GM12873 (cell line): Measurements from ENCODE around the gene CASP10.

ENCODE experiments used
- TF ChIP-seq, protein P1 (sequence below): IDR thresholded peaks from 2 replicates; pipeline ENCODE4 v1.5.1; 2012; ENCODE audit warnings: low read depth, mild to moderate bottlenecking, moderate library complexity, low read length, control low read depth; ENCODE audit not compliant: insufficient read depth; ENCODE audit errors: missing control alignments

Gene CASP10

DNA sequence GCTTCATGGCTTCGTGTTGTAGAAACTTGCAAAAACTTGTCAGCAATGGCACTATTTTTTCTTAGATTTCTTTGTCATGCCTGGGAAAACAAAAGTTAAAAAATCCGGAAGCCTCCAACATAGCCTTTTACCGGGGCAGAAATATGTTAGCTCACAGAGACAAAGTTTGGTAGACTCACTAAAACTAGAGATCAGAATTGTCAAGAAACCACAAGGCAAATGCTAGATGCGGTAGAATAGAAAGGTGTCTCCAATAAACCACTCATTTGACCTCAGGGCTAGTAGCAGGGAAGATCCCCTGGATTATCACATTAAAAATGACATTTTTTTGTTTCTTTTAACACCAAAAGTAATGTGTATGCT lies 405 bp downstream of the CASP10 start:
- TF ChIP-seq, protein P1, sequence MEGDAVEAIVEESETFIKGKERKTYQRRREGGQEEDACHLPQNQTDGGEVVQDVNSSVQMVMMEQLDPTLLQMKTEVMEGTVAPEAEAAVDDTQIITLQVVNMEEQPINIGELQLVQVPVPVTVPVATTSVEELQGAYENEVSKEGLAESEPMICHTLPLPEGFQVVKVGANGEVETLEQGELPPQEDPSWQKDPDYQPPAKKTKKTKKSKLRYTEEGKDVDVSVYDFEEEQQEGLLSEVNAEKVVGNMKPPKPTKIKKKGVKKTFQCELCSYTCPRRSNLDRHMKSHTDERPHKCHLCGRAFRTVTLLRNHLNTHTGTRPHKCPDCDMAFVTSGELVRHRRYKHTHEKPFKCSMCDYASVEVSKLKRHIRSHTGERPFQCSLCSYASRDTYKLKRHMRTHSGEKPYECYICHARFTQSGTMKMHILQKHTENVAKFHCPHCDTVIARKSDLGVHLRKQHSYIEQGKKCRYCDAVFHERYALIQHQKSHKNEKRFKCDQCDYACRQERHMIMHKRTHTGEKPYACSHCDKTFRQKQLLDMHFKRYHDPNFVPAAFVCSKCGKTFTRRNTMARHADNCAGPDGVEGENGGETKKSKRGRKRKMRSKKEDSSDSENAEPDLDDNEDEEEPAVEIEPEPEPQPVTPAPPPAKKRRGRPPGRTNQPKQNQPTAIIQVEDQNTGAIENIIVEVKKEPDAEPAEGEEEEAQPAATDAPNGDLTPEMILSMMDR = no peak

- TF ChIP-seq, protein P1 = no peak
Measured at GRCh38 chr2:201185863-201186262, 2.9 kb downstream of the CASP10 start.

GRCh38 chr2:201186982-201187381 lies 4.0 kb downstream of the CASP10 start:
- TF ChIP-seq, protein P1 = no peak

- TF ChIP-seq, protein P1 = no peak
Measured at GRCh38 chr2:201188449-201188848, 5.5 kb downstream of the CASP10 start.

DNA sequence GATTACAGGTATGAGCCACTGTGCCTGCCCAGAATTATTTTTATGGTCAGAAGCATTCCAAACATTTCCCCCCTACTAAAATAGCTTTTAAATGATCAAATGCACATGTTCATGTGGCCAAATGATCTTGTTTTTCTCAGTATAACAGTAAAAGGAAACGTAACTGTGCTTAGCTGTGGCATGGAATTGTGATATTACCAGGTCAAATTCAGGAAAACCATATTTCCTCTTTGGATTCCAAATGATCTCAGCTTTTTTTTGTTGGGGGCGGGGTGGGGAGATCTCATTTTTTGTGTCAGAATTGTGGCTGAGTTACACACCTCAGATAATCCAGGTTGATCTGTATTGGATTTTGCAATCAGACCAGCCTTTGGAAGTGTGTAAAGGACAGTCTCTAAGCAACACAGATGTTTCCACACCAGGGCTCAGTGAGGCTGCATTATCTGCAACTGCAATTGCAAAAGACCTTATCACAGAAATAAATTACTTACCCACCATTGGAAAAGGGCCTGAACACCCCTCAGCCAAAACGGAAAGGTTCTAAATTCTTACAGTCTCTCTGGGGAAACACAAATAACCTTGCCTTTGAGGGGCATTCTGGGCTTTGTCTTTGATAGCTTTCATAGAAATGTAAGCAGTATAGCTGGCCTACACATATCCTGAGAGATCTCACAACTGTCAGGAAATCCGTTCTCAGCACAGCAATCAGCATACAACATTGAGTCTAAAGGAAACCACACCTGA lies 8.4 kb downstream of the CASP10 start:
- TF ChIP-seq, protein P1 = no peak

GRCh38 chr2:201194097-201194496 lies 11.2 kb downstream of the CASP10 start:
- TF ChIP-seq, protein P1 = no peak

DNA sequence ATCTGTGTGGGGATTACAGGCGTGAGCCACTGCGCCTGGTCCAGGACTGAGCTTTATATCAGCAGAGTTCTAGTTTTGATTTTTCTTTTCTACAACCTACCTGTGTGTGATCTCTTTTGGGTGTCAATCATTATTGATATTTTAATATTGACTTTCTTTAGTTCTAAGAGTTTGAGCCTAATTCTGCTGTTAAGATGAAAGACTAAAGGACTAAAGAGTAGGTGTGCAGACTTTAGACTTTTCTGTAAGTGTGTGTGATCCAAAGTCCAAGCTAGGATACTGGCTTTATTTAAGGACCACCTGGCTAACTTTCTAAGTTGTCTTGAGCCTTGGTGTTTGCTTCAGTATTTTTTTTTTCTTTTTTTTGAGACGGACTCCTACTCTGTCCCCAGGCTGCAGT lies 12.4 kb downstream of the CASP10 start:
- TF ChIP-seq, protein P1 = no peak

GRCh38 chr2:201196003-201196402 lies 13.1 kb downstream of the CASP10 start:
- TF ChIP-seq, protein P1 = no peak
